K562 (cell line): ENCODE results near the gene TIMP3. TPM values are rescaled to one million over a fixed set of nuclear protein-coding genes. Genes with fewer than 3 reads are reported as not detected.

ENCODE experiments used
- ATAC-seq: fragments of 200-7000 bp; cut with Tn5 transposase; 3 replicates; pipeline ENCODE4 v1.9.1; 2020; ENCODE audit warnings: moderate library complexity
- BruUV-seq: library from RNA; stranded (reverse); fragments of 400-500 nt; replicated peaks from 2 replicates; lab custom pipeline; 2021; lab: Mats Ljungman, UMichigan
- CTCF ChIA-PET: fragments of 300-600 bp; formaldehyde crosslinking; extraction: SDS; loops from one replicate; lab custom pipeline; 2021; ENCODE audit warnings: low intra/inter-chr PET ratio; lab: Yijun Ruan, JAX
- POLR2A ChIA-PET: fragments of 300-600, 350-650 bp; sonication (Branson Sonifier 250); formaldehyde crosslinking; extraction: SDS; loops from one replicate; lab custom pipeline; 2021; ENCODE audit warnings: antibody characterized with exemption, inconsistent platforms; lab: Yijun Ruan, JAX
- DNase-seq, 4 experiments: peaks; one replicate each; pipeline versions ENCODE4 v3.0.0 to v3.0.0-alpha.2; 2011 to 2018; ENCODE audit warnings: low spot score in 3 of 4, mixed read lengths in 3 of 4; ENCODE audit errors: extremely low read depth in 1 of 4
- FAIRE-seq: peaks from 2 replicates; lab custom pipeline; 2011; peaks lifted over from hg19 to GRCh38; lab: Jason Lieb, UNC
- H2AFZ ChIP-seq: 2 replicates; pipeline ENCODE4 v1.6.0; 2011; ENCODE audit warnings: low read depth, low read length, control low read depth, inconsistent platforms
- H3K27ac ChIP-seq: fragments of 200-600 bp; 3 replicates; pipeline ENCODE4 v1.8.0; 2011; ENCODE audit warnings: low read depth, mild to moderate bottlenecking, control low read depth, inconsistent platforms, low read length, moderate library complexity, mixed read lengths; ENCODE audit errors: extremely low read depth
- H3K27me3 ChIP-seq, 2 experiments: fragments of 300-600 bp in 1 of 2; 2 replicates in 1 of 2; 3 replicates in 1 of 2; pipeline versions ENCODE4 v1.6.0 to v1.8.0; 2011; ENCODE audit warnings: inconsistent platforms in 2 of 2, low read length in 2 of 2, mild to moderate bottlenecking in 1 of 2, mixed read lengths in 1 of 2, moderate library complexity in 1 of 2; ENCODE audit not compliant: control insufficient read depth in 2 of 2, insufficient read depth in 2 of 2
- H3K36me3 ChIP-seq: fragments of 300-600 bp; 3 replicates; pipeline ENCODE4 v1.8.0; 2011; ENCODE audit warnings: mild to moderate bottlenecking, low read length, inconsistent platforms; ENCODE audit not compliant: control insufficient read depth, insufficient read depth
- H3K4me1 ChIP-seq, 2 experiments: fragments of 200-600 bp in 1 of 2; replicated peaks in 1 of 2; 2 replicates in 1 of 2; 3 replicates in 1 of 2; pipeline versions ENCODE4 v1.5.1 to v1.8.0; 2011; ENCODE audit warnings: inconsistent platforms in 2 of 2, low read length in 2 of 2, mild to moderate bottlenecking in 1 of 2, mixed read lengths in 1 of 2, moderate library complexity in 1 of 2; ENCODE audit not compliant: control insufficient read depth in 2 of 2, insufficient read depth in 2 of 2
- H3K4me2 ChIP-seq: 2 replicates; pipeline ENCODE4 v1.6.1; 2011; ENCODE audit warnings: low read length, control low read depth, inconsistent platforms, mixed read lengths; ENCODE audit not compliant: insufficient read depth
- H3K4me3 ChIP-seq: fragments of 200-600 bp; sonication (generic), shearing (Covaris generic); 2 replicates; pipeline ENCODE4 v1.5.1; 2016; ENCODE audit warnings: control low read depth, inconsistent platforms
- H3K79me2 ChIP-seq: fragments of 200-600 bp; 3 replicates; pipeline ENCODE4 v1.8.0; 2011; ENCODE audit warnings: low read length, inconsistent platforms; ENCODE audit not compliant: control insufficient read depth, insufficient read depth
- H3K9ac ChIP-seq, 2 experiments: 2 replicates each; pipeline versions ENCODE4 v1.6.0 to v1.6.1; 2011; ENCODE audit warnings: low read depth in 2 of 2, low read length in 2 of 2, control low read depth in 1 of 2, inconsistent platforms in 1 of 2, mild to moderate bottlenecking in 1 of 2, mixed read lengths in 1 of 2; ENCODE audit not compliant: insufficient read depth in 1 of 2
- H3K9me1 ChIP-seq: one replicate; pipeline ENCODE4 v1.6.0; 2011; ENCODE audit warnings: inconsistent platforms, mild to moderate bottlenecking, low read length, moderate library complexity; ENCODE audit not compliant: control insufficient read depth, insufficient read depth
- H3K9me3 ChIP-seq: replicated peaks from 2 replicates; pipeline ENCODE4 v1.5.1; 2011; ENCODE audit warnings: low read depth, low read length, inconsistent platforms; ENCODE audit not compliant: control insufficient read depth, insufficient read depth
- H4K20me1 ChIP-seq: replicated peaks from 2 replicates; pipeline ENCODE4 v1.6.1; 2011; ENCODE audit warnings: low read length, inconsistent platforms, mixed read lengths; ENCODE audit not compliant: control insufficient read depth, insufficient read depth
- ADNP ChIP-seq: fragments of 200-800 bp; sonication (Bioruptor generic); IDR thresholded peaks from 2 replicates; pipeline ENCODE4 v1.6.1; 2016; ENCODE audit warnings: missing genetic modification characterization, missing compliant biosample characterization
- BCOR ChIP-seq: fragments of 450-650 bp; IDR thresholded peaks from 2 replicates; pipeline ENCODE4 v1.6.1; 2016
- DLX4 ChIP-seq: fragments of 250-450 bp; sonication (Bioruptor Pico); IDR thresholded peaks from 2 replicates; pipeline ENCODE4 v1.6.1; 2021; ENCODE audit warnings: mild to moderate bottlenecking
- ELK3 ChIP-seq: fragments of 450-650 bp; formaldehyde crosslinking; IDR thresholded peaks from 2 replicates; pipeline ENCODE4 v1.4.0; 2020; ENCODE audit warnings: mild to moderate bottlenecking
- KDM1A ChIP-seq, 2 experiments: fragments of 450-650 bp; IDR thresholded peaks; 2 replicates each; pipeline ENCODE4 v1.6.1; 2016; ENCODE audit warnings: mild to moderate bottlenecking in 2 of 2
- NFIC ChIP-seq: fragments of 450-650 bp; IDR thresholded peaks from 2 replicates; pipeline ENCODE4 v1.6.1; 2017; ENCODE audit warnings: mild to moderate bottlenecking, inconsistent platforms
- PTTG1 ChIP-seq: fragments of 450-650 bp; IDR thresholded peaks from 2 replicates; pipeline ENCODE4 v1.6.1; 2016; ENCODE audit warnings: low read depth, mild to moderate bottlenecking, missing genetic modification characterization, missing compliant biosample characterization
- RBM25 ChIP-seq: fragments of 200-400 bp; formaldehyde crosslinking; IDR thresholded peaks from 2 replicates; pipeline ENCODE4 v1.6.1; 2018; ENCODE audit warnings: low read length, low read depth, moderate library complexity; ENCODE audit not compliant: severe bottlenecking
- RUNX1 ChIP-seq: sonication (generic); IDR thresholded peaks from 2 replicates; pipeline ENCODE4 v1.6.1; 2016; ENCODE audit warnings: antibody characterized with exemption, low read depth
- SAFB ChIP-seq: fragments of 200-400 bp; formaldehyde crosslinking; IDR thresholded peaks from 2 replicates; pipeline ENCODE4 v1.6.1; 2017; ENCODE audit warnings: low read depth, low read length, borderline replicate concordance
- WGBS: fragments of 100-300 bp; shearing (Covaris generic); methylation state at CpG from one replicate; pipeline ENCODE4 v1.1.6; 2016; ENCODE audit warnings: low coverage, mixed read lengths; ENCODE audit not compliant: insufficient coverage; ENCODE audit errors: missing lambda C conversion rate; 5-methylcytosine and 5-hydroxymethylcytosine counted together
- in situ Hi-C: fragments of 300-500 bp; cut with MboI; formaldehyde crosslinking; loops from 4 replicates; pipeline ENCODE4 v1.15.0; 2018; ENCODE audit warnings: inconsistent platforms, mixed read lengths
- intact Hi-C: fragments of 100-400 bp; cut with micrococcal nuclease; formaldehyde crosslinking; loops from 2 replicates; pipeline ENCODE4 v1.14.2; 2022
- polyA plus RNA-seq, 8 experiments: library from polyadenylated mRNA; depleted of rRNA in 4 of 8; stranded (reverse) in 5 of 8; unstranded in 3 of 8; fragments of >200 nt; fragmentation: Nextera tagmentation in 2 of 8; fragmentation: Illumina TruSeq in 1 of 8; extraction: Ambion mirVana in 2 of 8; extraction: Trizol in 1 of 8; gene quantifications; 2 replicates each; pipeline versions ENCODE4 v1.2.1 to v1.2.3, GENCODE V29; 2011 to 2014; ENCODE audit warnings: inconsistent platforms in 1 of 8, missing spikeins in 1 of 8
- total RNA-seq, 7 experiments: library from RNA; depleted of rRNA in 6 of 7; stranded (reverse); fragments of >200 nt in 6 of 7; fragmentation: Illumina TruSeq in 2 of 7; extraction: Trizol in 2 of 7; gene quantifications; 2 replicates each; pipeline versions ENCODE4 v1.2.1 to v1.2.3, GENCODE V29; 2011 to 2021; ENCODE audit warnings: low replicate concordance in 1 of 7

Gene TIMP3
- total and polyA plus RNA-seq, 9 of the 15 experiments (the other 6 are each of a cell fraction or from before 2014, with no cell fraction given): 0.07 to 0.73 (median 0.18) TPM

- 3% methylated on average over 9 of the region's 10 CpGs for WGBS
- Histone ChIP-seq H3K4me2 (peak overlapping the region; percentile 53), H3K27me3 (peaks cover 0 to 22% of the 10 kb centered on the region in 2 experiments; a peak in 2 of 5 replicates), H3K79me2 (no peaks in the 10 kb centered on the region), H3K9ac (no peak overlapping the region), H3K9me3 (no peaks in the 10 kb centered on the region), H3K9me1 (no peaks in the 10 kb centered on the region), H3K4me3 (no peak overlapping the region), H2AFZ (peak overlapping the region; percentile 38), H3K27ac (no peak overlapping the region), H3K4me1 (peaks cover 4 to 10% of the 10 kb centered on the region in 2 experiments; a peak in 3 of 5 replicates), H4K20me1 (no peaks in the 10 kb centered on the region), H3K36me3 (no peaks in the 10 kb centered on the region)
- intact Hi-C loops (no loop called here), in situ Hi-C loops (no loop called here)
- peak; percentile 72 for ATAC-seq
- ChIA-PET POLR2A (interaction anchor here (0.8 kb wide), 1 partner anchor 13 kb away, joined by 3 read pairs; no protein-coding TSS in a partner anchor), CTCF (no interaction called here)
- TF ChIP-seq NFIC (peak; percentile 41; the same call in 1 of the 2 replicates), SAFB (no peak)
- peak in 2 of 4 experiments; percentile 22 to 33 for DNase-seq
- FAIRE-seq: no peak
- BruUV-seq: no TSS peak
Observed at GRCh38 chr22:32852395-32853251, 51.1 kb downstream of the TIMP3 start.

GRCh38 chr22:32853662-32854061 lies 52.2 kb downstream of the TIMP3 start:
- Histone ChIP-seq H3K79me2 (no peaks in the 10 kb centered on the region), H4K20me1 (no peaks in the 10 kb centered on the region)

More at GRCh38 chr22:32853662-32854061, 52.2 kb downstream of the TIMP3 start:
- BruUV-seq: no TSS peak
- no peak for ATAC-seq
- intact Hi-C loops (no loop called here), in situ Hi-C loops (no loop called here)
- no peak for DNase-seq
- WGBS: 22% methylated on average over 2 of the region's 2 CpGs
- Histone ChIP-seq H2AFZ (no peak overlapping the region), H3K9me3 (no peaks in the 10 kb centered on the region), H3K4me3 (no peak overlapping the region), H3K27ac (no peak overlapping the region), H3K9ac (no peak overlapping the region), H3K36me3 (no peaks in the 10 kb centered on the region), H3K4me2 (no peak overlapping the region), H3K27me3 (peaks cover 0 to 22% of the 10 kb centered on the region in 2 experiments; a peak in 2 of 5 replicates), H3K9me1 (no peaks in the 10 kb centered on the region), H3K4me1 (peaks cover 4 to 10% of the 10 kb centered on the region in 2 experiments; a peak in 3 of 5 replicates)
- ChIA-PET POLR2A (no interaction called here), CTCF (no interaction called here)
- FAIRE-seq: no peak
- TF ChIP-seq DLX4 (CRISPR knock-in tag) (no peak), ELK3 (no peak), ADNP (peak; percentile 49; the same call in 1 of the 2 replicates), RBM25 (peak; percentile 97), RUNX1 (no peak), PTTG1 (tag) (no peak), BCOR (peak; percentile 74), KDM1A (IDR thresholded peaks at IDR 0.05) (peak in 1 of 2 experiments; percentile 49; a peak in 2 of 4 replicates)
